A673 (cell line): Measurements from ENCODE around the gene NDUFB3. TPM values are rescaled to one million over a fixed set of nuclear protein-coding genes. Genes with fewer than 3 reads are reported as not detected.
"Not testable (repeated sequence)": the region's sequence is repeated elsewhere in the genome, so short reads cannot be mapped to it uniquely, and the experiment has no call there.

Experiments used
- BruUV-seq: library from RNA; stranded (reverse); fragments of 400-500 nt; replicated peaks from 2 replicates; lab custom pipeline; 2021; lab: Mats Ljungman, UMichigan
- CTCF ChIA-PET: fragments of 300-600 bp; sonication (Branson Sonifier 250); formaldehyde crosslinking; loops from one replicate; lab custom pipeline; 2022; ENCODE audit warnings: antibody characterized with exemption; lab: Charles Lee
- POLR2A ChIA-PET: fragments of 300-600 bp; sonication (Branson Sonifier 250); formaldehyde crosslinking; loops from one replicate; lab custom pipeline; 2022; ENCODE audit warnings: antibody characterized with exemption; ENCODE audit not compliant: low non-redundant PET; lab: Charles Lee
- DNase-seq: peaks from one replicate; pipeline ENCODE4 v3.0.0-alpha.2; 2015; ENCODE audit warnings: low spot score
- H3K27ac ChIP-seq: fragments of 200-600 bp; sonication (generic); 2 replicates; pipeline ENCODE4 v1.5.1; 2016; ENCODE audit warnings: mixed run types, low read depth, mild to moderate bottlenecking, mixed read lengths, antibody characterized with exemption, low read length; ENCODE audit not compliant: poor library complexity, severe bottlenecking
- H3K27me3 ChIP-seq: fragments of 200-600 bp; sonication (generic); replicated peaks from 2 replicates; pipeline ENCODE4 v1.6.1; 2017; ENCODE audit warnings: mixed run types, low read depth, mild to moderate bottlenecking, mixed read lengths, antibody characterized with exemption, low read length; ENCODE audit not compliant: insufficient read depth, poor library complexity
- H3K36me3 ChIP-seq: fragments of 200-600 bp; sonication (generic); 2 replicates; pipeline ENCODE4 v1.6.1; 2016; ENCODE audit warnings: mixed run types, mild to moderate bottlenecking, mixed read lengths, antibody characterized with exemption, low read length; ENCODE audit not compliant: insufficient read depth, poor library complexity, severe bottlenecking
- H3K4me1 ChIP-seq: fragments of 200-600 bp; sonication (generic); 2 replicates; pipeline ENCODE4 v1.6.1; 2017; ENCODE audit warnings: mixed run types, mild to moderate bottlenecking, mixed read lengths, antibody characterized with exemption, low read length; ENCODE audit not compliant: insufficient read depth, poor library complexity, severe bottlenecking
- H3K4me3 ChIP-seq: fragments of 200-600 bp; sonication (generic); 2 replicates; pipeline ENCODE4 v1.5.1; 2016; ENCODE audit warnings: low read depth, mixed run types, mild to moderate bottlenecking, mixed read lengths, low read length; ENCODE audit not compliant: poor library complexity, severe bottlenecking
- H3K9me3 ChIP-seq: fragments of 200-600 bp; sonication (generic); 2 replicates; pipeline ENCODE4 v1.6.1; 2016; ENCODE audit warnings: mixed run types, low read depth, mild to moderate bottlenecking, mixed read lengths, antibody characterized with exemption, low read length; ENCODE audit not compliant: poor library complexity, severe bottlenecking
- CTCF ChIP-seq: fragments of 300-800, 200-600 bp; sonication (generic); conservative IDR thresholded peaks from 2 replicates; pipeline ENCODE4 v1.5.1; 2017; ENCODE audit warnings: low read depth, mild to moderate bottlenecking, antibody characterized with exemption, low read length, moderate library complexity, mixed read lengths
- EZH2 ChIP-seq: fragments of 200-600 bp; sonication (generic); IDR thresholded peaks from 2 replicates; pipeline ENCODE4 v1.6.1; 2017; ENCODE audit warnings: borderline replicate concordance, low read depth, mild to moderate bottlenecking, mixed read lengths, antibody characterized with exemption, low read length; ENCODE audit not compliant: poor library complexity, severe bottlenecking
- intact Hi-C: fragments of 100-400 bp; cut with micrococcal nuclease; formaldehyde crosslinking; loops from one replicate; pipeline ENCODE4 v1.10.0; 2022; ENCODE audit not compliant: unreplicated experiment
- total RNA-seq: library from RNA; stranded (reverse); gene quantifications from 2 replicates; pipeline ENCODE4 v1.2.3, GENCODE V29; 2021

The NDUFB3 gene
- total RNA-seq, 1 experiment from 2014 or later = 120 TPM

GRCh38 chr2:201038855-201039254 lies 32.9 kb upstream of the NDUFB3 start:
- no peak for DNase-seq
- H3K36me3 ChIP-seq = no peaks in the 10 kb centered on the region
- H3K27ac ChIP-seq = no peak overlapping the region
- no peaks in the 10 kb centered on the region for H3K4me1 ChIP-seq
- H3K9me3 ChIP-seq = no peaks in the 10 kb centered on the region
- intact Hi-C loops = no loop called here
- CTCF ChIA-PET = no interaction called here
- no peak overlapping the region for H3K4me3 ChIP-seq
- TF ChIP-seq EZH2 = no peak
- no peak for TF ChIP-seq CTCF
- POLR2A ChIA-PET = no interaction called here
- BruUV-seq = no TSS peak
- no peaks in the 10 kb centered on the region for H3K27me3 ChIP-seq

- no TSS peak for BruUV-seq
- no peaks in the 10 kb centered on the region for H3K9me3 ChIP-seq
- no peak overlapping the region for H3K27ac ChIP-seq
- CTCF ChIA-PET = no interaction called here
- H3K27me3 ChIP-seq = no peaks in the 10 kb centered on the region
- H3K4me1 ChIP-seq = no peaks in the 10 kb centered on the region
- H3K4me3 ChIP-seq = no peak overlapping the region
- no peak for DNase-seq
- no peaks in the 10 kb centered on the region for H3K36me3 ChIP-seq
- TF ChIP-seq CTCF (no peak), EZH2 (no peak)
- intact Hi-C loops = no loop called here
- POLR2A ChIA-PET = no interaction called here
Observed at GRCh38 chr2:201040867-201041628, 30.8 kb upstream of the NDUFB3 start.

- DNase-seq, intact Hi-C loops, H3K9me3 ChIP-seq, H3K4me3 ChIP-seq, POLR2A ChIA-PET, CTCF ChIA-PET, H3K27ac ChIP-seq, H3K4me1 ChIP-seq, H3K36me3 ChIP-seq, BruUV-seq, H3K27me3 ChIP-seq: not testable (repeated sequence)
Observed at GRCh38 chr2:201042451-201042850, 29.4 kb upstream of the NDUFB3 start.

GRCh38 chr2:201043050-201043449 lies 28.8 kb upstream of the NDUFB3 start:
- H3K4me1 ChIP-seq, BruUV-seq, H3K9me3 ChIP-seq, POLR2A ChIA-PET, intact Hi-C loops, H3K27me3 ChIP-seq, H3K4me3 ChIP-seq, CTCF ChIA-PET, H3K36me3 ChIP-seq, DNase-seq, H3K27ac ChIP-seq: not testable (repeated sequence)
